GM10266 (cell line): ENCODE measurements around the gene NR1H3.

Experiments used
- DNase-seq: peaks from one replicate; pipeline ENCODE4 v3.0.0; 2012; ENCODE audit errors: extremely low spot score
- TF ChIP-seq, protein P1 (sequence below): IDR thresholded peaks from 2 replicates; pipeline ENCODE4 v1.5.1; 2012; ENCODE audit warnings: mild to moderate bottlenecking, low read depth; ENCODE audit not compliant: control insufficient read depth, insufficient read depth; ENCODE audit errors: missing control alignments

Gene NR1H3

DNA sequence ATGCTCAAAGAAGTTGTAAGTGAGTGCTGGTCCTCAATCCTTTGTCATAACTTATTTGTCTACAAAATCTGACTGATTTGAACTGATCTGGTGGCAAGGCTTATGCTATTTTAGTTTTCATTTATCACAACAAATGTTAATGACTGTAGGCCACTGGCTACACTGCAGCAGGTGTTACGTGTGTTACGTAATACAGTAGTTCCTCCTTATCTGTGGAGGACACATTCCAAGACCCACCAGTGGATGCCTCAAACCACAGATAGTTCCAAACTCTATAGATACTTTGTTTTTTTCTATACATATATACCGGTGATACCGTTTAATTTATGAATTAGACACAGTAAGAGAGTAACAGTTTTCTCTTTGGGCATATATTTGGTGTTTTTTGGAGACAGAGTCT, 19.1 kb downstream of the NR1H3 start:
- DNase-seq = no peak
- TF ChIP-seq, protein P1, sequence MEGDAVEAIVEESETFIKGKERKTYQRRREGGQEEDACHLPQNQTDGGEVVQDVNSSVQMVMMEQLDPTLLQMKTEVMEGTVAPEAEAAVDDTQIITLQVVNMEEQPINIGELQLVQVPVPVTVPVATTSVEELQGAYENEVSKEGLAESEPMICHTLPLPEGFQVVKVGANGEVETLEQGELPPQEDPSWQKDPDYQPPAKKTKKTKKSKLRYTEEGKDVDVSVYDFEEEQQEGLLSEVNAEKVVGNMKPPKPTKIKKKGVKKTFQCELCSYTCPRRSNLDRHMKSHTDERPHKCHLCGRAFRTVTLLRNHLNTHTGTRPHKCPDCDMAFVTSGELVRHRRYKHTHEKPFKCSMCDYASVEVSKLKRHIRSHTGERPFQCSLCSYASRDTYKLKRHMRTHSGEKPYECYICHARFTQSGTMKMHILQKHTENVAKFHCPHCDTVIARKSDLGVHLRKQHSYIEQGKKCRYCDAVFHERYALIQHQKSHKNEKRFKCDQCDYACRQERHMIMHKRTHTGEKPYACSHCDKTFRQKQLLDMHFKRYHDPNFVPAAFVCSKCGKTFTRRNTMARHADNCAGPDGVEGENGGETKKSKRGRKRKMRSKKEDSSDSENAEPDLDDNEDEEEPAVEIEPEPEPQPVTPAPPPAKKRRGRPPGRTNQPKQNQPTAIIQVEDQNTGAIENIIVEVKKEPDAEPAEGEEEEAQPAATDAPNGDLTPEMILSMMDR = no peak

DNA sequence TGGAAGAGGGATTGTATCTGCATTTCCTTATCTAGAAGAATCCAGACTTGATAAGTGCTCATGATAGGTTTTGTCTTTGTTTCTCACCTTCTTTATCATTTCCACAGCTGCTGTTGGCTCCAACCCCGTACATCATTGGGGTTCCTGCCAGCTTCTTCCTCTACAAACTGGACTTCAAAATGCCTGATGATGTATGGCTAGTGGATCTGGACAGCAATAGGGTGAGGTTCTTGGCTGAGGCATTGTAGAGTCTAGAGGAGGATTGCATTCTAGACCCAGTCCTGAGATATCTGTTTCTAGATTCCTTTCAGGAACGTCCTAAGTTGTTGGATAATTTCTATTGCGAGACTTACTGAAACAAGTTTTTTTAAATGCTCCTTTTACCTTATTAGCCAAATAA, 20.3 kb downstream of the NR1H3 start:
- no peak for DNase-seq
- TF ChIP-seq, protein P1 = no peak

DNA sequence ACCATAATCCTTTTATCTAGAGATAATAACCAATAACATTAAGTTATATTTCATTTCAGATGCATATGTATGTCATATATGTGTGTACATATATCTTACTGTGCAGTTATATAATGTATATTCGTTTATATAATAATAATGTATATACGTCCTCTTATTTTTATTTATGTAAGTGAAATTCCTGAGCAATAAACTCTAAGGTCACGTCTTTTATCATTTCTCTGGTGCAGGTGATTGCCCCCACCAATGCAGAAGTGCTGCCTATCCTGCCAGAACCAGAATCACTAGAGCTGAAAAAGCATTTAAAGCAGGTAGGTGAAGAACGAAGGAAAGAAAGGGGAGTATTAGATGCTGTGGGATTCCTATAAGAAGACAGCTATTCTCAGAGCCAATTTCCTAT, 21.0 kb downstream of the NR1H3 start:
- DNase-seq = no peak
- TF ChIP-seq, protein P1 = no peak

DNA sequence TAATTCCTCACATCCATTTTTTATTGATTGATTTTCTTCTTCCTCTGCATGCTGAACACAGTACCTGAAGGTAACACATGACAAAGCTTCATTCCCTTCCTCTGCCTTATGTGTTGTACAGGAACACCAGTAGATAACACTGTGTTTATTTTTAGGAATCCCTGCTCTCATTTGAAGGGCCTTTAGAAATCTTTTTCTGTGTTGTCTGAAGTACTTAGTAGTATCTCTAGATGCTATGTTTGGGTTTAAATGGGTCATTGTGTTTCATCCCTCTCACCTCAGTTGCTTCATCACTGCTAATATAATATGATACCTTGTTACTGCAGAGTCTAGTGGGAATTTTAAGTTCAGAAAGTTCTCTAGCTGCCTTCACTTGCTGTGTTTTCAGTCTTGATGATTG, 22.3 kb downstream of the NR1H3 start:
- DNase-seq = no peak
- TF ChIP-seq, protein P1 = no peak

DNA sequence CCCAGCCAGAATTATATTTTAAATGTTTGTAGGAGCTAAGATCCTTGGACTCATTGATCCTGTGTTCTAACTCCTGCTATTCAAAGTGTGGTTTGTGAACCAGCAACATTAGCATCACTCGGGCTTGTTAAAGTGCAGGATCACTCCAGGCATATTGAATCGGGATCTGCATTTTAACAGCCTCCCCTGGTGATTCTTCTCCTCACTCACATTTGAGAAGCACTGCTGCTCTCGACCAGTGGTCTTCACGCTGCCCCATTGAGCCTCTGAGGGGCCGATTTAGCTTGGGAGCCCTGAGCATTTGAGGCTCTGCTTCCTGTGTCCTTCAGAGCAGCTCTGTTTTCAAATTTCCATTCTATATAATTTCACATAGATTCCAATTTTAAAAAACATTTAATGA, 23.1 kb downstream of the NR1H3 start:
- DNase-seq = no peak
- TF ChIP-seq, protein P1 = no peak

DNA sequence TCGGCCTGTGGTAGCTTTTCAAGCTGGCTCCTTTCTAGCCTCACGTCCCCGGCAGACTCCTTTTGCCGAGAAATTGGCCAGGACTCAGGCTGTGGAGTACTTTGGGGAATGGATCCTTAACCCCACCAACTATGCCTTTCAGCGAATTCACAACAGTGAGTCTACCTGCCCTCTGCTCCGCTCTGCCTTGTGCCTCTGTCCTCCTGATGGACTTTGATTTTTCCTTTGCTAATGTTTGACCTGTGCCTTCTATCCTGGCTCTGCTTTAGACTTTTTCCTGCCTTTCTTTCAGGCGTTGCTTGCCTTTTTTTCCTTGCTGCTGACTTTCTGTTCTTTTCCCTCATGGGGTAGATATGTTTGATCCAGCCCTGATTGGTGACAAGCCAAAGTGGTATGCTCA, 24.7 kb downstream of the NR1H3 start:
- DNase-seq = no peak

DNA sequence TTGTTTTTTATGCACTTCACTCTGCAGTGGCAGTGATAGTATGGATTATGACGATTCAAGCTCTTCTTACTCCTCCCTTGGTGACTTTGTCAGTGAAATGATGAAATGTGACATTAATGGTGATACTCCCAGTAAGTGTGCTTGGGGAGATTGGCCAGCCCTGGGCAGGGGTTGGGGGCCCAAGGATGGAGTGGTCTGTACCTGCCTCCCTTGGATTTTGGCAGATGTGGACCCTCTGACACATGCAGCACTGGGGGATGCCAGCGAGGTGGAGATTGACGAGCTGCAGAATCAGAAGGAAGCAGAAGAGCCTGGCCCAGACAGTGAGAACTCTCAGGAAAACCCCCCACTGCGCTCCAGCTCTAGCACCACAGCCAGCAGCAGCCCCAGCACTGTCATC, 26.4 kb downstream of the NR1H3 start:
- TF ChIP-seq, protein P1 = no peak
- no peak for DNase-seq

More for the DNA sequence above, 24.7 kb downstream of the NR1H3 start:
- TF ChIP-seq, protein P1 = no peak
